ENCODE data around the gene ZNF474. TPM values are rescaled to one million over a fixed set of nuclear protein-coding genes. Genes with fewer than 3 reads are reported as not detected.

ZNF474 gene
- total RNA-seq, 1 experiment from 2014 or later = not detected

Other genes starting within 250 kb of the ZNF474 start
- gene SRFBP1, start 167.6 kb upstream of the ZNF474 start, total RNA-seq (2014; rRNA removed; shearing (Covaris generic)) = 35.1 and 40.6 TPM in 2 replicates
- gene LOX, start 51.3 kb upstream of the ZNF474 start, total RNA-seq (2014; rRNA removed; shearing (Covaris generic)) = 3.5 and 8.4 TPM in 2 replicates
- 0.16 TPM in 1 of 2 replicates, not detected in the other for gene SNCAIP, start 182.7 kb downstream of the ZNF474 start, total RNA-seq (2014; rRNA removed; shearing (Covaris generic))

Measured in SJSA1 (cell line).